Pancreas (tissue), 10 donors: ENCODE measurements around the gene LTBP1. TPM values are rescaled to one million over a fixed set of nuclear protein-coding genes. Genes with fewer than 3 reads are reported as not detected.

Experiments used
- ATAC-seq, 4 donors: fragments of 200-7000 bp; cut with Tn5 transposase; one replicate each; pipeline versions ENCODE4 v1.8.0 to v1.9.1; 2020; ENCODE audit warnings: mild to moderate bottlenecking in 4 of 4, moderate library complexity in 4 of 4
- DNase-seq, 6 donors: peaks; one replicate each; pipeline ENCODE4 v3.0.0-alpha.2; 2020
- FAIRE-seq: peaks from 2 replicates; lab custom pipeline; 2012; peaks lifted over from hg19 to GRCh38; lab: Jason Lieb, UNC
- H3K27ac ChIP-seq, 4 donors: fragments of 200-600 bp; sonication (generic); 1 replicate in 3 of 4; 2 replicates in 1 of 4; pipeline versions ENCODE4 v1.5.0 to v1.8.0; 2020
- H3K27me3 ChIP-seq, 4 donors: fragments of 200-600 bp; one replicate each; pipeline ENCODE4 v1.8.0; 2021
- H3K36me3 ChIP-seq, 3 donors: fragments of 200-600 bp; sonication (generic) in 1 of 3; one replicate each; pipeline versions ENCODE4 v1.5.0 to v1.8.0; 2020 to 2021
- H3K4me1 ChIP-seq, 3 donors: fragments of 200-600 bp; one replicate each; pipeline ENCODE4 v1.8.0; 2021
- H3K4me3 ChIP-seq, 4 donors: fragments of 200-600 bp; sonication (generic) in 2 of 4; one replicate each; pipeline versions ENCODE4 v1.5.0 to v1.8.0; 2020 to 2021
- H3K9me3 ChIP-seq, 4 donors: fragments of 200-600 bp; one replicate each; pipeline ENCODE4 v1.8.0; 2021
- CTCF ChIP-seq, 4 donors: fragments of 200-600 bp; sonication (generic) in 3 of 4; IDR thresholded peaks; one replicate each; pipeline versions ENCODE4 v1.5.0 to v1.8.0; 2021; ENCODE audit warnings: antibody characterized with exemption in 4 of 4
- WGBS, 2 donors: extraction: QIAGEN DNeasy Blood & Tissue Kit; methylation state at CpG; one replicate each; pipeline ENCODE4 v1.1.7; 2013; 5-methylcytosine and 5-hydroxymethylcytosine counted together
- intact Hi-C, 3 donors: fragments of 100-400 bp; cut with DNase I; formaldehyde crosslinking; loops; one replicate each; pipeline versions ENCODE4 v1.11.1 to v1.14.2; 2022
- polyA plus RNA-seq, 2 donors: library from polyadenylated mRNA; stranded (reverse); fragments of 200-250 nt; gene quantifications; one replicate each; pipeline ENCODE4 v1.2.3, GENCODE V29; 2013
- total RNA-seq, 6 donors: library from RNA; stranded (reverse); fragmentation: NEBNext Ultra II Directional in 4 of 6; extraction: Animal tissue kit (Norgen Biotek cat#: 25700) in 4 of 6; gene quantifications; one replicate each; pipeline versions ENCODE4 v1.2.1 to v1.2.4, GENCODE V29; 2021 to 2023
- donor health status: healthy with polysubstance abuse.
- donor health status: DM: no; HTN: no; CAD: no; lungs with moderate emphysema.
- donor health status: DM: no; HTN: no; CAD: no.
- donor health status: control.
- donor health status: control.
- donor health status: Bipolar disorder and iron deficiency.
- donor health status: DM: yes; HTN: yes; CAD: no.
- donor health status: DM: no; HTN: no; CAD: no.
- donor health status: DM: no; HTN: no; CAD: no.
- donor health status: DM: yes; HTN: yes; CAD: no.

The LTBP1 gene
- total and polyA plus RNA-seq, 8 donors: 0.83 to 21.2 (median 2.6) TPM

GRCh38 chr2:33094303-33094702 is 147.6 kb downstream of the LTBP1 start:
- no peak for TF ChIP-seq CTCF (IDR thresholded peaks at IDR 0.05)
- Histone ChIP-seq H3K27ac (no peak overlapping the region), H3K27me3 (no peaks in the 10 kb centered on the region), H3K9me3 (no peaks in the 10 kb centered on the region), H3K4me1 (no peaks in the 10 kb centered on the region), H3K36me3 (no peaks in the 10 kb centered on the region), H3K4me3 (no peak overlapping the region)
- WGBS, 2 donors: 79 to 83% methylated on average over 1 of the region's 1 CpG
- DNase-seq (no peak), ATAC-seq (peak in 1 of 4 donors; percentile 33), FAIRE-seq (no peak)
- intact Hi-C loops: no loop called here

- FAIRE-seq (no peak), DNase-seq (no peak), ATAC-seq (no peak)
- intact Hi-C loops: no loop called here
- 92 to 96% methylated on average over 4 of the region's 4 CpGs for WGBS, 2 donors
- Histone ChIP-seq H3K4me1 (no peaks in the 10 kb centered on the region), H3K4me3 (no peak overlapping the region), H3K36me3 (no peaks in the 10 kb centered on the region), H3K9me3 (no peaks in the 10 kb centered on the region), H3K27me3 (no peaks in the 10 kb centered on the region), H3K27ac (no peak overlapping the region)
- TF ChIP-seq CTCF (IDR thresholded peaks at IDR 0.05): no peak
These were observed 153.2 kb downstream of the LTBP1 start for GRCh38 chr2:33099989-33100388.

GRCh38 chr2:33100921-33101320 is 154.2 kb downstream of the LTBP1 start:
- Histone ChIP-seq H3K9me3 (no peaks in the 10 kb centered on the region), H3K4me3 (no peak overlapping the region), H3K27ac (no peak overlapping the region), H3K27me3 (no peaks in the 10 kb centered on the region), H3K36me3 (no peaks in the 10 kb centered on the region), H3K4me1 (no peaks in the 10 kb centered on the region)
- no peak for FAIRE-seq
- DNase-seq: no peak
- TF ChIP-seq CTCF (IDR thresholded peaks at IDR 0.05): no peak
- ATAC-seq: no peak
- intact Hi-C loops: no loop called here

- FAIRE-seq (no peak), DNase-seq (no peak), ATAC-seq (no peak)
- Histone ChIP-seq H3K4me1 (no peaks in the 10 kb centered on the region), H3K27ac (no peak overlapping the region), H3K27me3 (no peaks in the 10 kb centered on the region), H3K36me3 (no peaks in the 10 kb centered on the region), H3K4me3 (no peak overlapping the region), H3K9me3 (no peaks in the 10 kb centered on the region)
- no peak for TF ChIP-seq CTCF (IDR thresholded peaks at IDR 0.05)
- WGBS, 2 donors: 53 to 73% methylated on average over 5 of the region's 5 CpGs
- intact Hi-C loops: no loop called here
These were observed 157.4 kb downstream of the LTBP1 start for GRCh38 chr2:33104052-33104623.

GRCh38 chr2:33104726-33105125 is 158.0 kb downstream of the LTBP1 start:
- ATAC-seq: no peak
- no peak overlapping the region for H3K4me3 ChIP-seq
- no peaks in the 10 kb centered on the region for H3K36me3 ChIP-seq
- no peaks in the 10 kb centered on the region for H3K9me3 ChIP-seq
- FAIRE-seq: no peak
- H3K4me1 ChIP-seq: no peaks in the 10 kb centered on the region
- intact Hi-C loops: no loop called here
- no peak for DNase-seq
- WGBS, 2 donors: 87 to 92% methylated on average over 4 of the region's 4 CpGs
- TF ChIP-seq CTCF (IDR thresholded peaks at IDR 0.05): no peak
- H3K27me3 ChIP-seq: no peaks in the 10 kb centered on the region
- H3K27ac ChIP-seq: no peak overlapping the region
